Right cardiac atrium (tissue), 5 donors: ENCODE results near the gene RBPJL. TPM values are rescaled to one million over a fixed set of nuclear protein-coding genes. Genes with fewer than 3 reads are reported as not detected.

Source experiments
- ATAC-seq, 2 donors: fragments of 200-7000 bp; cut with Tn5 transposase; one replicate each; pipeline versions ENCODE4 v1.8.0 to v1.9.1; 2020; ENCODE audit warnings: moderate library complexity in 2 of 2, mild to moderate bottlenecking in 1 of 2
- DNase-seq, 3 donors: peaks; one replicate each; pipeline ENCODE4 v3.0.0-alpha.2; 2020
- H3K27ac ChIP-seq: one replicate; pipeline ENCODE4 v1.5.1; 2013; ENCODE audit warnings: mild to moderate bottlenecking, low read length, control low read depth, moderate library complexity
- H3K27me3 ChIP-seq: one replicate; pipeline ENCODE4 v1.6.1; 2013; ENCODE audit not compliant: control insufficient read depth, insufficient read depth
- H3K4me1 ChIP-seq: one replicate; pipeline ENCODE4 v1.6.1; 2013; ENCODE audit warnings: low read length; ENCODE audit not compliant: control insufficient read depth, insufficient read depth
- H3K4me3 ChIP-seq: one replicate; pipeline ENCODE4 v1.5.1; 2013; ENCODE audit warnings: low read length, control low read depth
- H3K9me3 ChIP-seq: one replicate; pipeline ENCODE4 v1.6.1; 2013; ENCODE audit warnings: low read length; ENCODE audit not compliant: control insufficient read depth
- WGBS: extraction: QIAGEN DNeasy Blood & Tissue Kit; methylation state at CpG from one replicate; pipeline ENCODE4 v1.1.7; 2013; 5-methylcytosine and 5-hydroxymethylcytosine counted together
- intact Hi-C, 4 donors: fragments of 100-400 bp; cut with DNase I; formaldehyde crosslinking; loops; one replicate each; pipeline versions ENCODE4 v1.11.0 to v1.14.0; 2022 to 2023
- polyA plus RNA-seq: library from polyadenylated mRNA; stranded (reverse); fragments of 200-250 nt; gene quantifications from one replicate; pipeline ENCODE4 v1.2.3, GENCODE V29; 2013
- total RNA-seq, 4 donors: library from RNA; stranded (reverse); fragmentation: NEBNext Ultra II Directional; extraction: Animal tissue kit (Norgen Biotek cat#: 25700); gene quantifications; one replicate each; pipeline ENCODE4 v1.2.1, GENCODE V29; 2021
- donor health status: healthy with polysubstance abuse.
- donor health status: DM: no; HTN: yes; CAD: no.
- donor health status: DM: no; HTN: no; CAD: no.
- donor health status: DM: no; HTN: yes; CAD: no; lungs with severe emphysema.
- donor health status: DM: yes; HTN: yes; CAD: no.

RBPJL gene
- total and polyA plus RNA-seq, 5 donors: not detected

GRCh38 chr20:45354423-45355208 lies 48.0 kb downstream of the RBPJL start:
- H3K4me1 ChIP-seq: peaks cover 13% of the 10 kb centered on the region
- intact Hi-C loops: no loop called here
- no peak for ATAC-seq

GRCh38 chr20:45355209-45356084 lies 48.8 kb downstream of the RBPJL start:
- 86% methylated on average over 5 of the region's 5 CpGs for WGBS
- Histone ChIP-seq H3K27ac (peak overlapping the region; percentile 34), H3K4me1 (peaks cover 13% of the 10 kb centered on the region), H3K4me3 (no peak overlapping the region), H3K9me3 (no peaks in the 10 kb centered on the region), H3K27me3 (no peaks in the 10 kb centered on the region)
- ATAC-seq (no peak), DNase-seq (no peak)
- intact Hi-C loops: no loop called here

More at GRCh38 chr20:45354423-45355208, 48.0 kb downstream of the RBPJL start:
- no peaks in the 10 kb centered on the region for H3K9me3 ChIP-seq
- WGBS: 67% methylated on average over 9 of the region's 9 CpGs
- no peaks in the 10 kb centered on the region for H3K27me3 ChIP-seq
- H3K27ac ChIP-seq: peak overlapping the region; percentile 61
- H3K4me3 ChIP-seq: no peak overlapping the region
- DNase-seq: no peak

- H3K27me3 ChIP-seq: no peaks in the 10 kb centered on the region
- peaks cover 13% of the 10 kb centered on the region for H3K4me1 ChIP-seq
- 15% methylated on average over 10 of the region's 10 CpGs for WGBS
- peak; percentile 59 to 61 for ATAC-seq
- H3K27ac ChIP-seq: peak overlapping the region; percentile 98
- DNase-seq: peak; percentile 70 to 81 (median 81)
- H3K4me3 ChIP-seq: no peak overlapping the region
- no peaks in the 10 kb centered on the region for H3K9me3 ChIP-seq
- intact Hi-C loops: no loop called here
Observed at GRCh38 chr20:45358282-45359068, 51.8 kb downstream of the RBPJL start.

- DNase-seq: peak in 1 of 3 donors; percentile 64
- no peak overlapping the region for H3K4me3 ChIP-seq
- WGBS: 45% methylated on average over 7 of the region's 7 CpGs
- peaks cover 13% of the 10 kb centered on the region for H3K4me1 ChIP-seq
- no peaks in the 10 kb centered on the region for H3K27me3 ChIP-seq
- ATAC-seq: peak; percentile 44 to 51
- peak overlapping the region; percentile 98 for H3K27ac ChIP-seq
- no peaks in the 10 kb centered on the region for H3K9me3 ChIP-seq
- intact Hi-C loops: no loop called here
Observed at GRCh38 chr20:45359069-45359405, 52.4 kb downstream of the RBPJL start.

GRCh38 chr20:45359406-45360148 lies 52.9 kb downstream of the RBPJL start:
- peaks cover 14% of the 10 kb centered on the region for H3K4me1 ChIP-seq
- no peak for ATAC-seq

GRCh38 chr20:45361793-45362192 lies 55.2 kb downstream of the RBPJL start:
- no peaks in the 10 kb centered on the region for H3K9me3 ChIP-seq
- intact Hi-C loops: loop anchor here in 1 of 4 donors (2.0 kb wide), 1 partner anchor 71 kb away; no protein-coding TSS in a partner anchor
- WGBS: 76% methylated on average over 6 of the region's 6 CpGs
- DNase-seq (no peak), ATAC-seq (no peak)
- H3K4me3 ChIP-seq: no peak overlapping the region
- H3K27ac ChIP-seq: no peak overlapping the region
- H3K27me3 ChIP-seq: no peaks in the 10 kb centered on the region
- peaks cover 14% of the 10 kb centered on the region for H3K4me1 ChIP-seq

More at GRCh38 chr20:45359406-45360148, 52.9 kb downstream of the RBPJL start:
- Histone ChIP-seq H3K4me3 (no peak overlapping the region), H3K9me3 (no peaks in the 10 kb centered on the region), H3K27ac (peak overlapping the region; percentile 98), H3K27me3 (no peaks in the 10 kb centered on the region)
- WGBS: 56% methylated on average over 9 of the region's 9 CpGs
- intact Hi-C loops: no loop called here
- DNase-seq: no peak

- Histone ChIP-seq H3K9me3 (no peaks in the 10 kb centered on the region), H3K27me3 (no peaks in the 10 kb centered on the region), H3K4me1 (peaks cover 6% of the 10 kb centered on the region), H3K4me3 (peak within 1 kb of the TSS; percentile 72), H3K27ac (peak within 1 kb of the TSS; percentile 98)
- intact Hi-C loops: loop anchor here in 1 of 4 donors (2.0 kb wide), 1 partner anchor 70 kb away; no protein-coding TSS in a partner anchor
- DNase-seq: peak; percentile 99 to 100 (median 99)
- peak; percentile 95 to 96 for ATAC-seq
- WGBS: under 1% methylated on average over 55 of the region's 55 CpGs
Observed at GRCh38 chr20:45362804-45363610, 56.4 kb downstream of the RBPJL start, which contains the start of gene SYS1. Gene SYS1 (plus strand): TSS chr20:45363156. CDS start chr20:45363532, 376 bp downstream.

- 23% methylated on average over 23 of the region's 23 CpGs for WGBS
- Histone ChIP-seq H3K27me3 (no peaks in the 10 kb centered on the region), H3K4me1 (peaks cover 5% of the 10 kb centered on the region), H3K9me3 (no peaks in the 10 kb centered on the region), H3K27ac (peak overlapping the region; percentile 98), H3K4me3 (peak overlapping the region; percentile 72)
- intact Hi-C loops: loop anchor here in 1 of 4 donors (2.0 kb wide), 1 partner anchor 69 kb away; no protein-coding TSS in a partner anchor
- ATAC-seq (no peak), DNase-seq (no peak)
Observed at GRCh38 chr20:45363611-45364492, 57.2 kb downstream of the RBPJL start.
